GM21367 (cell line): ENCODE data around the gene CHST3.

Experiments used
- ATAC-seq: cut with Tn5 transposase; IDR thresholded peaks from one replicate; pipeline ENCODE4 v1.9.1; 2021; ENCODE audit not compliant: unreplicated experiment

The CHST3 gene

GRCh38 chr10:72009425-72010081 lies 45.4 kb downstream of the CHST3 start:
- no peak for ATAC-seq

- no peak for ATAC-seq
These were observed 46.2 kb downstream of the CHST3 start for GRCh38 chr10:72010234-72010973.

DNA sequence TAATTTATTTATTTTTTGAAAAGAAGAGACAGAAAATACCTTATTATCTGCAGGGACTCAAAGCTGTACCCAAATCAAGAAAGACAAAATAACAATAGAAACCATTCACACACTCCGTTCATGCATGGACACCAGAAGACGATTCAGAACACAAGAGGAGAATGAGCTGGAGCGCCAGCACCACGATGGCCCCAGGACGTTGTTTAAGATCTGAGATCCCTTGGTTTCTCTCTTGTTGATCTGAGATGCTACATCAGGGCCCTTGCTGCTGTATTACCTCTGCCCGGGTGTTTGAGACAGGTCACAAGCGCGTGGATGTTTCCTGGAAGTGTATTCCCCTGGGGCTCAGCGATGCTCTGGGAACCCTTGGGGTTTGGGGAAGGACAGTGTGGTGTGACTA lies 46.8 kb downstream of the CHST3 start:
- no peak for ATAC-seq

- no peak for ATAC-seq
These were observed 47.3 kb downstream of the CHST3 start for GRCh38 chr10:72011468-72011867.

DNA sequence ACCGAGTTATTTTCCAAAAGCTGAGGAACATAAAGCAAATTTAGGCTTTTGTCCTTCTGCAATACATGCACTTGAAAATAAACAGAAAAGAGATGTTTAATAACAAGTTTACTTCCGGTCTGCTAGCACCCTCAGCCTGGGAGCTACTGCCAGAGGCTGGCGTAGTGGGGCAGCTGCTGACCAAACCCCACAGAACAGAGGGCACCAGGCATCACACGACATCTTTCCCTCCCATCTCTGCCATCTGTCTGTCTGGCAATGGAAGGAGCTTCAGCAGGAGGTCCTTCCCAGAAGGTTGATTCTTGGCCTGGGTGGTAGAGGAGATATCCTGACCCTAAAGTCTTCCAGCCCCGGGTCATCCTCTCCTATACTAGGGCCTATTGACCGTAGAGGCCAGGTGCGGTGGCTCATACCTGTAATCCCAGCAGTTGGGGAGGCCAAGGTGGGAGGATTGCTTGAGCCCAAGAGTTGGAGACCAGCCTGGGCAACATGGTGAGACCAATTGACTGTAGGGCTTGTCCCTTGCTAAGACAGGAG lies 47.8 kb downstream of the CHST3 start:
- no peak for ATAC-seq

DNA sequence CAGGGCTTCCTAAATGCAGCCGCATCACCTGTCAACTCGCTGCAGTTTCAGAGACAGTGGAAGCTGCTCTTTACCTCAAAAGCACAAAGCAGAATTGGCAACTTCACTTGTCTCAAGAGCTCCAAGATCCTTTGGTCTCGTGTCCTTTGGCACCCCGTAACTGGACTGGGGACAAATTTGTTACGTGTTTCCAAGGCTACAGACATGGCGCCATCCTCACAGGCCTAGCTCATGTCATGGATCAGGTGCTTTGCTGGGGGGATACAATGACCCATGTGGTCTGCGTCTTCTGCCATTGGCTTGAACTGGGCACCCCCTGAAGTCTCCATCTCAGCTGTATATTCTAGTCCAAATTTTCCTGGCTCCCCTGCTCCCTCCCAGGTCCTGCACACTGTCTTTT lies 48.6 kb downstream of the CHST3 start:
- no peak for ATAC-seq

- ATAC-seq: no peak
These were observed 49.2 kb downstream of the CHST3 start for GRCh38 chr10:72013202-72013945.

DNA sequence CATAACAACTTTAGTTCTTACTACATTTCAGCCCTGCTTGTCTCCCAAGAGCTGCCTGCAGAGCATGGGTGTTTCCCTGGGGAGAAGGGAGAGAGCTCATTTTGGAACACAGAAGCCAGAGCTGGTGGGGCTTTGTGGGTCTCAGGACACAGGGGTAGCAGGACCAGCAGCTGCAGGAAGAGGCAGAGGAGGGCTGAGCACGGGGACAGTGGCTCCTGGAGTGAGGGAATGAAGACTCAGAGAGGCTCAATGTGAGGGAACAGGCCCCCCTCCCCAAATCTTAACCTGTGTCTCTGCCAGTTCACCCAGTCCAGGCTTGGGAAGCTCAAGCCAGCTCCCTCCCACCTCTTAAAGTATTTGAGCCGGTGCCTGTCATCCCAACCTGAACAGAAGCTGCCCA lies 50.0 kb downstream of the CHST3 start:
- ATAC-seq: no peak

- no peak for ATAC-seq
These were observed 50.7 kb downstream of the CHST3 start for GRCh38 chr10:72014785-72015480.

DNA sequence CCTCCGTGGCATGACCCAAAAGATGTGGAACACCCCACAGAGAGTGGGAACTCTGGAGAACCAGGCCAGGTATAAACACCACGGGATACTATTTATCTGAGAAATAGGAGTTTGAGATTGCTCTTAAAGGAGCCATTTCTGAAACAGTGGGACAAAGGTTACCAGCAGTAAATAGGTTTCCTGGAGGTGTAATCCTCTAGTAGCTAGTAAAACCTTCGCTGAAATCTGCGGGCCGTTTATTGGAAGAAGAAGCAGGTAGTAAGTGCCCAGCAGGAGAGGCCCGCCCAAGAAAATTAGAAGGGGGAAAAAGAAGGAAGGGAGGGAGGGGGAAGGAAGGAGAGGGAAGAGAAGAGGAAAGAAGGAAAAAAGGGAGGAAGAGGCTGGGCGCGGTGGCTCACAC lies 51.6 kb downstream of the CHST3 start:
- no peak for ATAC-seq

- no peak for ATAC-seq
These were observed 52.6 kb downstream of the CHST3 start for GRCh38 chr10:72016608-72017300.

DNA sequence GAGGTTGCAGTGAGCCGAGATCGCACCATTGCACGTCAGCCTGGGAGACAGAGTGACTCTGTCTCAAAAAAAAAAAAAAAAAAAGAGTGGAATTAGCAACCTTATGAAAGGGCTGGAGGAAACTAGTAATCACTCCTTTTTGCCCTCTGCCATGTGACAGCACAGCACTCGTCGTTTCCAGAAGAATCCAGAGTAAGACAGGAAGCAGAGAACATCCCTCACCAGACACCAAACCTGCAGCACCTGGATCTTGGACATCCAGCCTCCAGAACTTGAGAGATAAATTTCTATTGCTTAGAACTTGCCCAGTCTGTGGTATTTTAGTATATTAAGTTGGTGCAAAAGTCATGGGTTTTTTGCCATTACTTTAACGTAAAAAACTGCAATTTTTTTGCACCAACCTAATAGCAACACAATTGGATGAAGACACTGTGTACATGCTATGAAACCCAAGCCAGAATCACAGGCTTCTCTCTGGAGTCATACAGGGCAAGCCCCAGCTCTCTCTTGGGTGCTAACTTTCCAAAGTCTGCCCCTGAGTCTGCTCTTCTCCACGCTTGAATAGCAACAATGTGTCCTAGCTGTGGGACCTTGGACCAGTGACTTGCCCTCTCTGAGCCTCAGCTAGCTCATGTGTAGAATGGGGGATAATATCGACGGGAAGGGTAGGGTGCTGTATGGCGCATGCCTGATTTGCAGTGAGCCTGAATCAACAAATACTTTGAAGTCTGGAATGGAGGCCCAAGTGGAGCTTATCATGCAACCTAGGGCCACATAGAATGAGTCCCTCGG lies 55.1 kb downstream of the CHST3 start:
- no peak for ATAC-seq

DNA sequence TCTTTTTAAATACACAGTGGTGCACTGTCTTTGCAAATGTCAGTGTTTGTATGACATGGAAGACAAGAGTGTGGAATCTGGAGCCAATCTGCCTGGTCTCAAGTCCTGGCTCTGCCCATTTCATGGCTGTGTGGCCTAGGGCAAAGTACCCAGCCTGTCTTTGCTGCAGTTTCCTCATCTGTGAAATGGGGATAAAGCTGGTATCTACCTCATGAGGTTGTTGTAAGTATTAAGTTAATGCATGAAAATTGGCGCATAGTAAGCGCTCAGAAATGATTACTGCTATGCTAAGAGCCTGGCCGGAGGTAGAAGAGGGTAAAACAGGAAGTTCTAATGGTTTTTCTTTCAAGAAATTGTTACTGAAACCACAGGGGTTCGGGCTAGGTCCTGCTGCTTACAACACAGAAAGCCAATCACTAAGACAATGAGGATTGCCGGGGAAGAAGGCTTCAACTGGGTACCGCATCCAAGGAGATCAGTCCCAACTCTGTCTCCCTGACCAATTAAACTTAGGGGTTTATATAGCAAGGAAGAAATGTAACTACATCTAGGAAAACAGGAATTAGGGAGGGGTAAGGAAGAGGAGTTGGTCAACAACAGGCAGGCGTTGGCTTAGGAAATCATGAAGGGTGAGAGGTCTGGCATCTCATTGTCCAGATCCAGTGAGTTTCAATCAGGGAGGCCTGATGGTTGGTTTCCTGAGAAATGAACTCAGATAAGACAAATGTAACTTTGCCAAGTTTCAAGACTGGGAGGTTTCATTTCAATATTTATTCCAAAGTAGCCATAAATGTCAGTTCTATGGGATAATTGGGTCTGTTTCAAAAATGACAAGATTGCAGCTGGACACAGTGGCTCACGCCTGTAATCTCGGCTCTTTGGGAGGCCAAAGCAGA lies 57.0 kb downstream of the CHST3 start:
- no peak for ATAC-seq

GRCh38 chr10:72022228-72022627 lies 58.0 kb downstream of the CHST3 start:
- ATAC-seq: no peak

DNA sequence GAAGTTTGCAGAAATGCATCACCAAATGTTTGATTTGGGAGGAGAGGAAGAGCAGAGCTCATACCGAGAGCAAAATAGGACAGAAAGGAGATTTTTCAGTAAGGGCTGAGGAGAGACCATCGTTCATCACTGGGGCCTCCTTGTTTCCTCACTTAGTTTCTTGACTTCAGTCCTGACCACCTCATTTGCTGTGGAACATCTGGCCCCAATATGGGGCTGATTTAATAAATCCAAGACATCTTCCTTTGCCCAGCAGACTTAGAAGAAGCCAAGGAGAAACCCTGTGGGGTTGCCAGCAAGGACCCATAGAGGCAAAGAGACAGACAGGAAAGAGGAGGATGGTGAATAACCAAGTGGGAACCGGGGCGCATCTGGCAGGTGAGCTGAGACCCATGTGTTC lies 60.4 kb downstream of the CHST3 start:
- ATAC-seq: no peak

- ATAC-seq: no peak
These were observed 61.2 kb downstream of the CHST3 start for GRCh38 chr10:72025400-72025799.

DNA sequence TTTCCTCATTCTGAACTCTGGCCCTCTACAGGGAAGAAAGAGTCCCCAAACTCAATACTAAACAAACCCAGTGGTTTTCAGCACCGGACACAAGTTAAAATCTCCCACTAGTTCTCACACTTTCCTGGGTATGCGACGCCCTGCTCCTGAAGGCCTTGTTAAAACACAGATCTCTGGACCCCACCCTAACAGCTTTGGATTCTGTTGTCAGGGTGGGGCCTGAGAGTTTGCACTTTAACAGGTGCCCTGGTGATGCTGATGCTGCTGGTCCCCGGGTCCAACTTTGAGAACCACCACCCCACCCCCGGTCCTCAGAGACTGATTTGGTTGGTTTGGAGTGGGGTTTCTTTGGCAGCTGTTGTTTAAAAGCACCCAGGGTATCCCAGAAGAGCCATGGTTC lies 61.6 kb downstream of the CHST3 start:
- ATAC-seq: no peak

DNA sequence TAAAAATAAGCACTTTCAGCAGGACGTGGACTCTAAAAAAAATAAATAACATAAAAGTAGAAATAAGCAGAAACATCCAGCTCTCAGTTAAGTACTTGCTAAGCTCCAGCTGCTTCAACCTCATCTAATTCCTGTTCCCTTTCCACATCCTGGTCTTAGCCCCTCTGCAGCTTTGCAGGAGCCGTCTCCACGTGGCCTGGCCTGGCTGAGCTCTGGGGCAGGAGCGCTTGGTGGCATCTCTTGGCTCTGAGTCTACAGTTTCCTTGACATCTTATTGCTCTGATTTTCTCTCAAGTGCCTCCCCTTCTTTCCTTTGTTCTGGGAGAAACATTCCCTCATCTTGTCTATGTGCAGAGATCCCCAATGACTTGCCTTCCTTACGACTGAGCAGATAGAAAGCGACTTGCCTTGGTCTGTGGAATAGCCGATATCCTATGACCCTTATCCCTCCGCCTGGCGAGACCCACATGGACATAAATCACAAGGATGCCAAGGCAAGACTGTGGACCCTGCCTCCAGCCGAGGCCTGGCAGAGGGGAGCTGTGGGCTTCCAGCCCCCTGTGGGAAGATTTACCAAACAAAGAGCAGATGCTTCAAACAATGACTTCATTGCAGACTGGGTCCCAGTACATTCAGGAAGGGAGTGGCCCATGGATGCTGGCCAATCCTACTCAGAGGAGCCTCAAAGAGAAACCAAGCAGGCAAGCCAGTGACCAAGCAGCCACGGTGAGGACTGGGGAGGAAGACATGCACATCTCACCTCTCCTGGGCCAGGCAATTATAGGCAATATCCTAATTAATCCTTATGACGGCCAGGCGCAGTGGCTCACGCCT lies 62.3 kb downstream of the CHST3 start:
- no peak for ATAC-seq
